Uterus (tissue), 4 donors: Measurements from ENCODE around the gene RBL2. TPM values are rescaled to one million over a fixed set of nuclear protein-coding genes. Genes with fewer than 3 reads are reported as not detected.
A peak's percentile ranks its signal among the peaks of the same experiment; 100 is the strongest.

Source experiments
- DNase-seq, 2 donors: peaks; one replicate each; pipeline ENCODE4 v3.0.0-alpha.2; 2019 to 2020
- H3K27ac ChIP-seq, 2 donors: fragments of 200-600 bp; sonication (generic); 1 replicate in 1 of 2; 2 replicates in 1 of 2; pipeline ENCODE4 v1.5.1; 2016 to 2018
- H3K27me3 ChIP-seq, 2 donors: fragments of 200-600 bp; sonication (generic); one replicate each; pipeline ENCODE4 v1.5.1; 2018 to 2019; ENCODE audit warnings: control low read depth in 1 of 2
- H3K36me3 ChIP-seq, 2 donors: fragments of 200-600 bp; sonication (generic); one replicate each; pipeline ENCODE4 v1.5.1; 2019; ENCODE audit warnings: control low read depth in 1 of 2
- H3K4me1 ChIP-seq, 2 donors: fragments of 200-600 bp; sonication (generic); one replicate each; pipeline ENCODE4 v1.5.1; 2018 to 2019; ENCODE audit warnings: control low read depth in 1 of 2
- H3K4me3 ChIP-seq, 2 donors: fragments of 200-600 bp; sonication (generic); 1 replicate in 1 of 2; 2 replicates in 1 of 2; pipeline ENCODE4 v1.5.1; 2018 to 2019; ENCODE audit warnings: mild to moderate bottlenecking in 1 of 2
- H3K9me3 ChIP-seq, 2 donors: fragments of 200-600 bp; sonication (generic); one replicate each; pipeline ENCODE4 v1.5.1; 2019; ENCODE audit warnings: control low read depth in 1 of 2
- POLR2A ChIP-seq, 2 donors: fragments of 450-650 bp; IDR thresholded peaks; one replicate each; pipeline ENCODE4 v1.6.1; 2016; ENCODE audit warnings: antibody characterized with exemption in 2 of 2, mild to moderate bottlenecking in 1 of 2, moderate library complexity in 1 of 2
- intact Hi-C: fragments of 100-400 bp; cut with DNase I; formaldehyde crosslinking; loops from one replicate; pipeline ENCODE4 v1.15.1; 2023; ENCODE audit warnings: low total_unique reads
- total RNA-seq, 4 donors: library from RNA; depleted of rRNA in 3 of 4; stranded (reverse); fragments of >200 nt in 3 of 4; gene quantifications; one replicate each; pipeline versions ENCODE4 v1.1.0 to v1.2.4, GENCODE V29; 2014 to 2023
- TF ChIP-seq, protein P1 (sequence below), 4 experiments: fragments of 200-600 bp in 2 of 4; fragments of 450-650 bp in 2 of 4; sonication (generic) in 2 of 4; IDR thresholded peaks; one replicate each; pipeline ENCODE4 v1.5.1; 2016 to 2019; ENCODE audit warnings: antibody characterized with exemption in 4 of 4, mild to moderate bottlenecking in 2 of 4, moderate library complexity in 1 of 4
- donor health status: DM: yes; HTN: yes; CAD: no.

RBL2 gene
- total RNA-seq, 4 donors from 2014 or later: 91.2 to 162 (median 118) TPM

DNA sequence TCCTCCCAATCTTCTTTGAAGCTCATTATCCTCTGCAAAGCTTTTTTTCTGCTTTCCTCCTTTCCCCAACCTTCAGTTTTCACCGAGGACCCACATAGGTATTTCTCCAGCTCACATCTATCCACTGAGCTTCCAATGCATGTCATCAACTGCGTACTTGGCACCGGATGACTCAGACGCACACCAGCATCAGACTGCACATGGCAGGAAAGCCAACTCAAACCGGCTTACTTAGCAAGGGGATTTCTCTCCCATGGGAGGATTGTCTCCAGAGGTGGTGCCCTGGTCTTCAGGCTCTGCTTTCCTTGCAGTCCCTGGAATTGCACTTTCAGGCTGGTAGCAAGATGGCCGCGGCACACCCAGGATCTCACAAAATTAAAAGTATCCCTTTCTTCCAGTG lies 70.4 kb downstream of the RBL2 start:
- no peaks in the 10 kb centered on the region for H3K9me3 ChIP-seq
- peaks cover 8 to 10% of the 10 kb centered on the region in 2 donors for H3K4me1 ChIP-seq
- TF ChIP-seq, protein P1, sequence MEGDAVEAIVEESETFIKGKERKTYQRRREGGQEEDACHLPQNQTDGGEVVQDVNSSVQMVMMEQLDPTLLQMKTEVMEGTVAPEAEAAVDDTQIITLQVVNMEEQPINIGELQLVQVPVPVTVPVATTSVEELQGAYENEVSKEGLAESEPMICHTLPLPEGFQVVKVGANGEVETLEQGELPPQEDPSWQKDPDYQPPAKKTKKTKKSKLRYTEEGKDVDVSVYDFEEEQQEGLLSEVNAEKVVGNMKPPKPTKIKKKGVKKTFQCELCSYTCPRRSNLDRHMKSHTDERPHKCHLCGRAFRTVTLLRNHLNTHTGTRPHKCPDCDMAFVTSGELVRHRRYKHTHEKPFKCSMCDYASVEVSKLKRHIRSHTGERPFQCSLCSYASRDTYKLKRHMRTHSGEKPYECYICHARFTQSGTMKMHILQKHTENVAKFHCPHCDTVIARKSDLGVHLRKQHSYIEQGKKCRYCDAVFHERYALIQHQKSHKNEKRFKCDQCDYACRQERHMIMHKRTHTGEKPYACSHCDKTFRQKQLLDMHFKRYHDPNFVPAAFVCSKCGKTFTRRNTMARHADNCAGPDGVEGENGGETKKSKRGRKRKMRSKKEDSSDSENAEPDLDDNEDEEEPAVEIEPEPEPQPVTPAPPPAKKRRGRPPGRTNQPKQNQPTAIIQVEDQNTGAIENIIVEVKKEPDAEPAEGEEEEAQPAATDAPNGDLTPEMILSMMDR (IDR thresholded peaks at IDR 0.05): no peak
- TF ChIP-seq POLR2A (IDR thresholded peaks at IDR 0.05): no peak
- H3K27me3 ChIP-seq: no peaks in the 10 kb centered on the region
- peak overlapping the region; percentile 90 to 96 for H3K27ac ChIP-seq
- H3K36me3 ChIP-seq: no peaks in the 10 kb centered on the region
- DNase-seq: peak in 1 of 2 donors; percentile 40
- intact Hi-C loops: no loop called here
- no peak overlapping the region for H3K4me3 ChIP-seq

DNA sequence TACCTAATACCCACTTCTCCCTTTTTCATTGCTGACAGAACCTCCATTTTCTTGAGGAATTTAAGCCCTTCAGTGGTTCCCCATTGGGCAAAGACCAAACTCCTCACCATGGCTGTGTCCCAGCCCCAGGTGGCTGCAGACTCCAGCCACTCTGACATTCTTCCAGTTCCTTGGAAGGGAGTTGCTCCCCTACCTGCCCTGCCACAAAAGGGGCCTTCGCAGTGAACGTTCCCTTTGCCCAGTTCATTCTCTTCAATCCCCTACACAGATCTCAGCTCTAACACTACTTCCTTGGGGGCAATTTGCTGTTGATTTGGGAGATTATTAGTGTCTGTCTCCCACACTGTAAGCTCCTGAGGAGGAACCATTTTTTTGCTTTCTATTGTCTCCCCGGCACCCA lies 72.0 kb downstream of the RBL2 start:
- DNase-seq: no peak
- intact Hi-C loops: no loop called here
- H3K4me1 ChIP-seq: peaks cover 5 to 10% of the 10 kb centered on the region in 2 donors
- no peak overlapping the region for H3K27ac ChIP-seq
- no peaks in the 10 kb centered on the region for H3K9me3 ChIP-seq
- H3K4me3 ChIP-seq: no peak overlapping the region
- TF ChIP-seq, protein P1 (IDR thresholded peaks at IDR 0.05): no peak
- TF ChIP-seq POLR2A (IDR thresholded peaks at IDR 0.05): no peak
- H3K36me3 ChIP-seq: no peaks in the 10 kb centered on the region
- H3K27me3 ChIP-seq: no peaks in the 10 kb centered on the region

DNA sequence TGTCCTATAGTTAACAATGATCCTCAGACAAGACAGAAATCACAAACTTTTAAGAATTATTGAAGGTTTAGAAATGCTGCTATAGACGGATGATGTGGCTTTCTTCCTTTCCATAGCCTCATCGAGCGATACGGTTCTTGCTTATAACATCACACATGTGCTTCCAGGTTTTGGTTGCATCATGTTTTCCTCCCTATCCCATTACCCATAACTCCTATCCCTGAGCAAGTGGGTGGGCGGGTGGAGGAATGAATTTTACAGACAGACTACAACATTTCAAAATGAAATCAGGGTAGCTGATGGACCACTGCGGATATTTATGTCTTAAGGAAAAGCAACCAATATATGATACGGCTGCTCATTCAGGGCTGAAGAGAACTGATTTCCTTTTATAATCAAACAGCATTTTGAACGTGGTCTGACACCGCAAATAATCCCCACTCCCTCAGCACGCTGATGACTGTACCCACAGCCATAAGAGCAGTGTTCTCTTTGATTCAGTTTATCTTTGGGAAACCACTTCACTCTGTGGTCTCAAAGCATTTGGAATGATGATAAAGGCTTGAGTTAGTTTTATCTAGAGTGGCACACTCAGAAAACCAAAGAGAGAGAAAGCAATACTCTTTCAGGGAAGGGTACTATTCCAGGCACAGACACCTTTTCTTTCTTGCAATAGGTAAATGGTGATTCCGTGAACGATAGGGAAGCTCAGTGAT lies 73.4 kb downstream of the RBL2 start:
- no peak overlapping the region for H3K27ac ChIP-seq
- intact Hi-C loops: no loop called here
- H3K9me3 ChIP-seq: no peaks in the 10 kb centered on the region
- no peak for DNase-seq
- TF ChIP-seq POLR2A (IDR thresholded peaks at IDR 0.05): no peak
- TF ChIP-seq, protein P1 (IDR thresholded peaks at IDR 0.05): no peak
- H3K4me3 ChIP-seq: no peak overlapping the region
- no peaks in the 10 kb centered on the region for H3K36me3 ChIP-seq
- no peaks in the 10 kb centered on the region for H3K4me1 ChIP-seq
- no peaks in the 10 kb centered on the region for H3K27me3 ChIP-seq

- Histone ChIP-seq H3K4me3 (no peak overlapping the region), H3K27ac (peak overlapping the region; percentile 57 to 77)
Measured at GRCh38 chr16:53509906-53510703, 75.8 kb downstream of the RBL2 start.

More at GRCh38 chr16:53509906-53510703, 75.8 kb downstream of the RBL2 start:
- no peaks in the 10 kb centered on the region for H3K36me3 ChIP-seq
- DNase-seq: peak; percentile 57 to 65
- H3K27me3 ChIP-seq: no peaks in the 10 kb centered on the region
- no peak for TF ChIP-seq POLR2A (IDR thresholded peaks at IDR 0.05)
- TF ChIP-seq, protein P1 (IDR thresholded peaks at IDR 0.05): peak; percentile 82 to 95 (median 86)
- H3K9me3 ChIP-seq: no peaks in the 10 kb centered on the region
- no peaks in the 10 kb centered on the region for H3K4me1 ChIP-seq
- intact Hi-C loops: no loop called here
